ENCODE measurements around the gene KRTCAP2. TPM values are rescaled to one million over a fixed set of nuclear protein-coding genes. Genes with fewer than 3 reads are reported as not detected.

Gene KRTCAP2
- polyA plus RNA-seq, 3 donors = 157 to 256 (median 247) TPM

DNA sequence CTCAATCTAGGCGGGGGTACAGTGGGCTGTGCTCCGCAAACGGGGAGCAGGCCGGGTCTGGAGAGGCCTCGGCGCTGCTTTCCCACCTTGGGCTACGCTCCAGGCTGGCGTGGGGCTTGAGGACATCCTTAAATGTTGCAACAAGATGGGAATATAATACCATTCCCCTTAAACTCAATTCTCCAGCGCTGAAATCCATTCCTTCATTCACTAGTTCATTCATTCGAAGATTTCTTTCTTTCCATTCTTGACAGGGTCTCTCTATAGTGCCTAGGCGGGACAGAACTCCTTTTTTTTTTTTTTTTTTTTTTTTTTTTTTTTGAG, 32.5 kb downstream of the KRTCAP2 start:
- WGBS (ENCODE audit: insufficient coverage) = 15% methylated on average over 5 of the region's 11 CpGs
- peaks cover 7% of the 10 kb centered on the region for H4K20me1 ChIP-seq (ENCODE audit: insufficient read depth, low read length)
- DNase-seq = no peak
- Mint-ChIP-seq H3K27ac (peak overlapping the region in 6 of 7 donors; percentile 94 to 99 (median 96)), H3K9me3 (peaks cover 3 to 10% (median 7%) of the 10 kb centered on the region in 7 donors), H3K27me3 (ENCODE audit: low read depth in 3 of 3) (peaks cover 0 to 8% (median 1%) of the 10 kb centered on the region in 3 donors), H3K4me1 (peaks cover 36% of the 10 kb centered on the region), H3K4me3 (peak overlapping the region; percentile 94 to 98), H3K36me3 (peaks cover 12 to 19% of the 10 kb centered on the region in 2 donors)
- peak overlapping the region; percentile 93 to 96 for H3K27ac ChIP-seq (ENCODE audit: low read depth in 1 of 2, low read length in 2 of 2)
- TF ChIP-seq, protein P1, sequence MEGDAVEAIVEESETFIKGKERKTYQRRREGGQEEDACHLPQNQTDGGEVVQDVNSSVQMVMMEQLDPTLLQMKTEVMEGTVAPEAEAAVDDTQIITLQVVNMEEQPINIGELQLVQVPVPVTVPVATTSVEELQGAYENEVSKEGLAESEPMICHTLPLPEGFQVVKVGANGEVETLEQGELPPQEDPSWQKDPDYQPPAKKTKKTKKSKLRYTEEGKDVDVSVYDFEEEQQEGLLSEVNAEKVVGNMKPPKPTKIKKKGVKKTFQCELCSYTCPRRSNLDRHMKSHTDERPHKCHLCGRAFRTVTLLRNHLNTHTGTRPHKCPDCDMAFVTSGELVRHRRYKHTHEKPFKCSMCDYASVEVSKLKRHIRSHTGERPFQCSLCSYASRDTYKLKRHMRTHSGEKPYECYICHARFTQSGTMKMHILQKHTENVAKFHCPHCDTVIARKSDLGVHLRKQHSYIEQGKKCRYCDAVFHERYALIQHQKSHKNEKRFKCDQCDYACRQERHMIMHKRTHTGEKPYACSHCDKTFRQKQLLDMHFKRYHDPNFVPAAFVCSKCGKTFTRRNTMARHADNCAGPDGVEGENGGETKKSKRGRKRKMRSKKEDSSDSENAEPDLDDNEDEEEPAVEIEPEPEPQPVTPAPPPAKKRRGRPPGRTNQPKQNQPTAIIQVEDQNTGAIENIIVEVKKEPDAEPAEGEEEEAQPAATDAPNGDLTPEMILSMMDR (IDR thresholded peaks at IDR 0.05) = no peak
- peaks cover 0 to 4% of the 10 kb centered on the region in 2 donors for H3K9me3 ChIP-seq (replicated peaks in 1 of 2; ENCODE audit: control insufficient read depth in 1 of 2, insufficient read depth in 1 of 2, low read length in 2 of 2)
- H3K36me3 ChIP-seq (replicated peaks in 1 of 2; ENCODE audit: control insufficient read depth in 1 of 2, insufficient read depth in 2 of 2, low read length in 2 of 2) = peaks cover 0 to 11% of the 10 kb centered on the region in 2 donors
- H3K4me1 ChIP-seq (ENCODE audit: control insufficient read depth in 1 of 2, insufficient read depth in 2 of 2, low read length in 2 of 2) = peaks cover 25 to 38% of the 10 kb centered on the region in 2 donors
- peaks cover 36% of the 10 kb centered on the region for H3K79me2 ChIP-seq (ENCODE audit: insufficient read depth, low read length)
- peak overlapping the region; percentile 80 for H3K9ac ChIP-seq (ENCODE audit: insufficient read depth, low read length, poor library complexity, severe bottlenecking)
- H3K4me2 ChIP-seq (replicated peaks; ENCODE audit: extremely low read depth, low read length, poor library complexity, severe bottlenecking) = peak overlapping the region; percentile 90
- H3K27me3 ChIP-seq (ENCODE audit: control insufficient read depth in 2 of 2, insufficient read depth in 2 of 2, low read length in 2 of 2) = no peaks in the 10 kb centered on the region
- H3K4me3 ChIP-seq (replicated peaks in 1 of 3; ENCODE audit: low read depth in 2 of 3, low read length in 3 of 3) = peak overlapping the region; percentile 83 to 91 (median 90)
- peak overlapping the region; percentile 80 for H2AFZ ChIP-seq (ENCODE audit: insufficient read depth, low read depth, low read length, poor library complexity, severe bottlenecking)
- intact Hi-C loops (cut with micrococcal nuclease) = loop anchor here in 1 of 2 donors (5.0 kb wide), 1 partner anchor 583 kb away; the partner anchor contains the start of gene UBE2Q1

DNA sequence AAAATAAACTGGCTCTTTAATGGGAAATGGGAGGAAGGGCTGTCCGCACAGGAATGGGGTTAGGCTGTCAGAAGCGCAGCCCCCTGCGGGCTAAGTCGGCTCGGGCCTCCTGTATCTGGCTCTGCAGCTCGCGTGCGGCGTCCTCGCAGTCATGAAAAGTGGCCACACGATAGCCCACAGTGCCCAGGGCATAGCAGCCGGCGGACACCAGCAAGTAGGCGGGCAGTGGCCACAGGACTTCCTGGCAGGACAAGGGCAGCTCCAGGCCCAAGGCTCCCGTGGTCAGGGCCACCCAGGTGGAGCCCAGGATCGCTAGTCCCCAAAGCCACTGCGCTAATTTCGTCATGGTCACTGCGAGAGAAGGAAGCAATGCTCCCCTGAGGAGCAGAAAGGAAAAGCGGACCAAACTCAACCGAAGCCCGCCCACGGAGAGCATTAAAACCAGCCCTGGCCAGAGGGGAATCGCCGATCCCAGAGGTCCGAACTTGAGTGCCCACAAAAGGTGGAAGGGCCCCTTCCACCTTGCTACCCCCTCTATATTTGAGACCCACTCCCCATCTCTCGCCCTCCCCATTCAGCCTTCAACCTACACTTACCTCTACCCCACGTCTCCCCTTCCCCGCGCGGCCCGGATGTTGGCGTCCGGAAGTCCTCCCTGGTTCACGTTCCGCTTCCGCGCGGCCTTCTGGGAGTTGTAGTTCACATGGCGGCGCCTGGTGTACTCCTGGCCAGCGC, 33.0 kb downstream of the KRTCAP2 start, which contains the start of gene DPM3:
TSS of gene DPM3 (minus strand) at position 637 of the 735 bp plus-strand sequence. CDS start at position 346, 291 bp downstream.
- H3K27me3 ChIP-seq (ENCODE audit: control insufficient read depth in 2 of 2, insufficient read depth in 2 of 2, low read length in 2 of 2) = no peaks in the 10 kb centered on the region
- peak within 1 kb of the TSS; percentile 90 for H3K4me2 ChIP-seq (replicated peaks; ENCODE audit: extremely low read depth, low read length, poor library complexity, severe bottlenecking)
- Mint-ChIP-seq H3K4me3 (peak within 1 kb of the TSS; percentile 94 to 98), H3K27ac (peak within 1 kb of the TSS; percentile 94 to 99 (median 97)), H3K36me3 (peaks cover 12 to 19% of the 10 kb centered on the region in 2 donors), H3K9me3 (peaks cover 3 to 10% (median 7%) of the 10 kb centered on the region in 7 donors), H3K27me3 (ENCODE audit: low read depth in 3 of 3) (peaks cover 0 to 6% (median under 1%) of the 10 kb centered on the region in 3 donors), H3K4me1 (peaks cover 38% of the 10 kb centered on the region)
- TF ChIP-seq, protein P1 (IDR thresholded peaks at IDR 0.05) = no peak
- peaks cover 0 to 4% of the 10 kb centered on the region in 2 donors for H3K9me3 ChIP-seq (replicated peaks in 1 of 2; ENCODE audit: control insufficient read depth in 1 of 2, insufficient read depth in 1 of 2, low read length in 2 of 2)
- under 1% methylated on average over 36 of the region's 42 CpGs for WGBS (ENCODE audit: insufficient coverage)
- peak within 1 kb of the TSS; percentile 80 for H3K9ac ChIP-seq (ENCODE audit: insufficient read depth, low read length, poor library complexity, severe bottlenecking)
- intact Hi-C loops (cut with micrococcal nuclease) = loop anchor here in 1 of 2 donors (5.0 kb wide), 2 partner anchors 32 to 583 kb away; partner anchors contain the start of genes KRTCAP2, TRIM46 and UBE2Q1
- H2AFZ ChIP-seq (ENCODE audit: insufficient read depth, low read depth, low read length, poor library complexity, severe bottlenecking) = peak within 1 kb of the TSS; percentile 80
- H3K36me3 ChIP-seq (replicated peaks in 1 of 2; ENCODE audit: control insufficient read depth in 1 of 2, insufficient read depth in 2 of 2, low read length in 2 of 2) = peaks cover 0 to 11% of the 10 kb centered on the region in 2 donors
- peak; percentile 73 to 85 (median 78) for DNase-seq
- peak within 1 kb of the TSS; percentile 83 to 91 (median 90) for H3K4me3 ChIP-seq (replicated peaks in 1 of 3; ENCODE audit: low read depth in 2 of 3, low read length in 3 of 3)
- H4K20me1 ChIP-seq (ENCODE audit: insufficient read depth, low read length) = peaks cover 7% of the 10 kb centered on the region
- peaks cover 25 to 42% of the 10 kb centered on the region in 2 donors for H3K4me1 ChIP-seq (ENCODE audit: control insufficient read depth in 1 of 2, insufficient read depth in 2 of 2, low read length in 2 of 2)
- H3K79me2 ChIP-seq (ENCODE audit: insufficient read depth, low read length) = peaks cover 36% of the 10 kb centered on the region
- H3K27ac ChIP-seq (ENCODE audit: low read depth in 1 of 2, low read length in 2 of 2) = peak within 1 kb of the TSS; percentile 93 to 96

Data from CD14-positive monocyte (primary cell).